Parathyroid adenoma (tissue), 2 donors: ENCODE data around the gene KRT15.

Source experiments
- H2AFZ ChIP-seq: fragments of 300-600 bp; sonication (generic); one replicate; pipeline ENCODE4 v1.7.0; 2017; ENCODE audit warnings: antibody characterized with exemption, mild to moderate bottlenecking
- H3K27ac ChIP-seq: fragments of 300-600 bp; sonication (generic); one replicate; pipeline ENCODE4 v1.7.0; 2017
- H3K27me3 ChIP-seq: fragments of 300-600 bp; sonication (generic); one replicate; pipeline ENCODE4 v1.7.0; 2017; ENCODE audit warnings: low read length; ENCODE audit not compliant: control insufficient read depth, insufficient read depth
- H3K36me3 ChIP-seq: fragments of 300-600 bp; sonication (generic); one replicate; pipeline ENCODE4 v1.7.0; 2017; ENCODE audit warnings: low read length; ENCODE audit not compliant: control insufficient read depth, insufficient read depth
- H3K4me1 ChIP-seq: fragments of 300-600 bp; sonication (generic); one replicate; pipeline ENCODE4 v1.7.0; 2017; ENCODE audit warnings: control low read depth
- H3K4me2 ChIP-seq: fragments of 300-600 bp; sonication (generic); one replicate; pipeline ENCODE4 v1.7.0; 2017; ENCODE audit warnings: low read length
- H3K4me3 ChIP-seq: fragments of 300-600 bp; sonication (generic); one replicate; pipeline ENCODE4 v1.7.0; 2017; ENCODE audit warnings: low read depth, low read length
- H3K79me2 ChIP-seq: fragments of 300-600 bp; sonication (generic); one replicate; pipeline ENCODE4 v1.7.0; 2017; ENCODE audit warnings: control low read depth
- H3K9ac ChIP-seq: fragments of 300-600 bp; sonication (generic); one replicate; pipeline ENCODE4 v1.7.0; 2017; ENCODE audit warnings: mild to moderate bottlenecking
- H3K9me3 ChIP-seq: fragments of 300-600 bp; sonication (generic); one replicate; pipeline ENCODE4 v1.7.0; 2017; ENCODE audit warnings: low read length; ENCODE audit not compliant: control insufficient read depth
- TF ChIP-seq, protein P1 (sequence below): fragments of 300-600 bp; sonication (generic); IDR thresholded peaks from one replicate; pipeline ENCODE4 v1.7.0; 2017; ENCODE audit warnings: antibody characterized with exemption, mild to moderate bottlenecking
- donor health status: primary hyperparathyroidism.

KRT15 gene

DNA sequence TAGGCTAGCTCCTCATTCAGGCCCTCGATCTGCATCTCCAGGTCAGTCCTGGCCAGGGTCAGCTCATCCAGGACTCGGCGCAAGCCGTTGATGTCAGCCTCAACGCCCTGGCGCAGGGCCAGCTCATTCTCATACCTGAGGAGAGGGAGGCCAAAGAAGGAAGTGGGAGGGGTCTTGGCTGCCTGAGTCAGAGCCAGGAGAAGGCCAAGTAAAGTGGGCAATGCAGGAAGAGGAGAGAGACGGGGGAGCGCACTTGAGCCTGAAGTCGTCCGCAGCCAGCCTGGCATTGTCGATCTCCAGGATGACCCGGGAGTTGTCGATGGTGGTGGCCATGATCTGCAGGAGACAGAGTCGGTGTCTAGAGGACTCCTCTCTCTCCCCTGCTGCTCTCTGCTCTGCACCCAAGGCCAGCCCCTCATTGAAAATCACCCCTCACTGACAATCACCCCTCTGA is 1.8 kb downstream of the KRT15 start:
- Histone ChIP-seq H3K79me2 (no peaks in the 10 kb centered on the region), H3K9me3 (no peaks in the 10 kb centered on the region), H3K4me1 (peaks cover 6% of the 10 kb centered on the region), H3K9ac (no peak overlapping the region), H3K4me3 (no peak overlapping the region), H3K27ac (no peak overlapping the region), H3K4me2 (no peak overlapping the region), H3K36me3 (no peaks in the 10 kb centered on the region), H2AFZ (no peak overlapping the region), H3K27me3 (no peaks in the 10 kb centered on the region)
- TF ChIP-seq, protein P1, sequence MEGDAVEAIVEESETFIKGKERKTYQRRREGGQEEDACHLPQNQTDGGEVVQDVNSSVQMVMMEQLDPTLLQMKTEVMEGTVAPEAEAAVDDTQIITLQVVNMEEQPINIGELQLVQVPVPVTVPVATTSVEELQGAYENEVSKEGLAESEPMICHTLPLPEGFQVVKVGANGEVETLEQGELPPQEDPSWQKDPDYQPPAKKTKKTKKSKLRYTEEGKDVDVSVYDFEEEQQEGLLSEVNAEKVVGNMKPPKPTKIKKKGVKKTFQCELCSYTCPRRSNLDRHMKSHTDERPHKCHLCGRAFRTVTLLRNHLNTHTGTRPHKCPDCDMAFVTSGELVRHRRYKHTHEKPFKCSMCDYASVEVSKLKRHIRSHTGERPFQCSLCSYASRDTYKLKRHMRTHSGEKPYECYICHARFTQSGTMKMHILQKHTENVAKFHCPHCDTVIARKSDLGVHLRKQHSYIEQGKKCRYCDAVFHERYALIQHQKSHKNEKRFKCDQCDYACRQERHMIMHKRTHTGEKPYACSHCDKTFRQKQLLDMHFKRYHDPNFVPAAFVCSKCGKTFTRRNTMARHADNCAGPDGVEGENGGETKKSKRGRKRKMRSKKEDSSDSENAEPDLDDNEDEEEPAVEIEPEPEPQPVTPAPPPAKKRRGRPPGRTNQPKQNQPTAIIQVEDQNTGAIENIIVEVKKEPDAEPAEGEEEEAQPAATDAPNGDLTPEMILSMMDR = no peak

GRCh38 chr17:41516147-41516829 is 2.4 kb downstream of the KRT15 start:
- Histone ChIP-seq H3K36me3 (no peaks in the 10 kb centered on the region), H3K4me3 (no peak overlapping the region), H3K27ac (no peak overlapping the region), H3K9me3 (no peaks in the 10 kb centered on the region), H3K79me2 (no peaks in the 10 kb centered on the region), H3K4me1 (peaks cover 6% of the 10 kb centered on the region), H3K27me3 (no peaks in the 10 kb centered on the region), H3K9ac (no peak overlapping the region), H3K4me2 (no peak overlapping the region), H2AFZ (no peak overlapping the region)
- TF ChIP-seq, protein P1 = no peak

DNA sequence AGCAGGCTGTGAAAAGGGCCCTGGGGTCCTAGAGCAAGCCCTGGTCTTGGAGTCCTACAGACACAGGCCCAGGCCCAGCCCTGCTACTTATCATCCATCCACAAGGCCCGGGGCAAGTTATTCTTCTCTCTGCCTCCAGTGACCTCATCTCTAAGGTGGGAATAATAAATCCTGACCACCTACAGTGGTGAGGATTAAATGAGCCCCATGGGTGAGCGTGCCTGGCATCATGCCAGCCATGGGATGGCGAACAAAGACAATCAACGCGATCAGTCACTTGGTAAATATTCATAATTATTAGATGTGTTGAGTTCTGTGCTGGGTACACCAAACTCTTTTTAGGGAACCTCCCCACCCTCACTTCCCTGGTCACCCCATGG is 5.5 kb downstream of the KRT15 start:
- Histone ChIP-seq H3K4me2 (no peak overlapping the region), H3K9me3 (no peaks in the 10 kb centered on the region), H3K4me1 (peaks cover under 1% of the 10 kb centered on the region), H3K27me3 (no peaks in the 10 kb centered on the region), H3K9ac (no peak overlapping the region), H3K27ac (no peak overlapping the region), H3K36me3 (no peaks in the 10 kb centered on the region), H3K79me2 (no peaks in the 10 kb centered on the region), H3K4me3 (no peak overlapping the region), H2AFZ (no peak overlapping the region)
- TF ChIP-seq, protein P1 = no peak

- H3K9ac ChIP-seq = no peak overlapping the region
- H3K4me2 ChIP-seq = no peak overlapping the region
- H3K4me3 ChIP-seq = no peak overlapping the region
- no peaks in the 10 kb centered on the region for H3K36me3 ChIP-seq
- TF ChIP-seq, protein P1 = no peak
- no peak overlapping the region for H2AFZ ChIP-seq
- no peaks in the 10 kb centered on the region for H3K4me1 ChIP-seq
- H3K27ac ChIP-seq = no peak overlapping the region
- H3K79me2 ChIP-seq = no peaks in the 10 kb centered on the region
- no peaks in the 10 kb centered on the region for H3K9me3 ChIP-seq
- no peaks in the 10 kb centered on the region for H3K27me3 ChIP-seq
Measured at GRCh38 chr17:41512546-41513167, 6.0 kb downstream of the KRT15 start.

GRCh38 chr17:41511716-41512115 is 7.0 kb downstream of the KRT15 start:
- Histone ChIP-seq H3K9ac (no peak overlapping the region), H2AFZ (no peak overlapping the region), H3K27me3 (no peaks in the 10 kb centered on the region), H3K4me1 (no peaks in the 10 kb centered on the region), H3K9me3 (no peaks in the 10 kb centered on the region), H3K4me3 (no peak overlapping the region), H3K27ac (no peak overlapping the region), H3K36me3 (no peaks in the 10 kb centered on the region), H3K79me2 (no peaks in the 10 kb centered on the region), H3K4me2 (no peak overlapping the region)
- TF ChIP-seq, protein P1 = no peak
